Measurements from ENCODE around the gene ABCA8. TPM values are rescaled to one million over a fixed set of nuclear protein-coding genes. Genes with fewer than 3 reads are reported as not detected.
A peak's percentile ranks its signal among the peaks of the same experiment; 100 is the strongest.

Gene ABCA8
- total and polyA plus RNA-seq, 5 donors = 41.1 to 93.2 (median 74.3) TPM

GRCh38 chr17:68850749-68851510, 104.3 kb downstream of the ABCA8 start:
- WGBS = 53% methylated on average over 2 of the region's 2 CpGs
- Histone ChIP-seq H3K27ac (ENCODE audit: low read length) (no peak overlapping the region), H3K4me1 (ENCODE audit: control insufficient read depth, insufficient read depth, low read length) (no peaks in the 10 kb centered on the region), H3K9me3 (ENCODE audit: control insufficient read depth, low read length) (no peaks in the 10 kb centered on the region), H3K27me3 (ENCODE audit: control insufficient read depth, insufficient read depth) (no peaks in the 10 kb centered on the region), H3K4me3 (ENCODE audit: low read length) (no peak overlapping the region)
- no peak for DNase-seq
- ATAC-seq = no peak
- intact Hi-C loops (cut with DNase I) = no loop called here

GRCh38 chr17:68849673-68850610, 105.2 kb downstream of the ABCA8 start:
- no peak for ATAC-seq
- no peaks in the 10 kb centered on the region for H3K9me3 ChIP-seq (ENCODE audit: control insufficient read depth, low read length)
- H3K27me3 ChIP-seq (ENCODE audit: control insufficient read depth, insufficient read depth) = no peaks in the 10 kb centered on the region
- no peak for DNase-seq
- no peaks in the 10 kb centered on the region for H3K4me1 ChIP-seq (ENCODE audit: control insufficient read depth, insufficient read depth, low read length)
- H3K27ac ChIP-seq (ENCODE audit: low read length) = no peak overlapping the region
- no peak overlapping the region for H3K4me3 ChIP-seq (ENCODE audit: low read length)
- WGBS = 69% methylated on average over 7 of the region's 7 CpGs
- intact Hi-C loops (cut with DNase I) = no loop called here

- Histone ChIP-seq H3K4me3 (ENCODE audit: low read length) (no peak overlapping the region), H3K27ac (ENCODE audit: low read length) (no peak overlapping the region), H3K27me3 (ENCODE audit: control insufficient read depth, insufficient read depth) (no peaks in the 10 kb centered on the region), H3K9me3 (ENCODE audit: control insufficient read depth, low read length) (no peaks in the 10 kb centered on the region), H3K4me1 (ENCODE audit: control insufficient read depth, insufficient read depth, low read length) (no peaks in the 10 kb centered on the region)
- intact Hi-C loops (cut with DNase I) = no loop called here
- DNase-seq (no peak), ATAC-seq (no peak)
- WGBS = 51% methylated on average over 1 of the region's 1 CpG
These were observed 107.5 kb downstream of the ABCA8 start for GRCh38 chr17:68847711-68848110.

GRCh38 chr17:68843522-68843921, 111.7 kb downstream of the ABCA8 start:
- H3K4me1 ChIP-seq (ENCODE audit: control insufficient read depth, insufficient read depth, low read length) = no peaks in the 10 kb centered on the region
- H3K27me3 ChIP-seq (ENCODE audit: control insufficient read depth, insufficient read depth) = no peaks in the 10 kb centered on the region
- H3K9me3 ChIP-seq (ENCODE audit: control insufficient read depth, low read length) = no peaks in the 10 kb centered on the region
- 56% methylated on average over 3 of the region's 3 CpGs for WGBS
- no peak overlapping the region for H3K4me3 ChIP-seq (ENCODE audit: low read length)
- ATAC-seq (no peak), DNase-seq (no peak)
- intact Hi-C loops (cut with DNase I) = no loop called here
- no peak overlapping the region for H3K27ac ChIP-seq (ENCODE audit: low read length)

GRCh38 chr17:68840073-68840472, 115.1 kb downstream of the ABCA8 start:
- Histone ChIP-seq H3K4me1 (ENCODE audit: control insufficient read depth, insufficient read depth, low read length) (no peaks in the 10 kb centered on the region), H3K27ac (ENCODE audit: low read length) (no peak overlapping the region), H3K9me3 (ENCODE audit: control insufficient read depth, low read length) (no peaks in the 10 kb centered on the region), H3K27me3 (ENCODE audit: control insufficient read depth, insufficient read depth) (no peaks in the 10 kb centered on the region), H3K4me3 (ENCODE audit: low read length) (no peak overlapping the region)
- intact Hi-C loops (cut with DNase I) = no loop called here
- 64% methylated on average over 4 of the region's 4 CpGs for WGBS
- DNase-seq = peak in 1 of 3 donors; percentile 19
- no peak for ATAC-seq

- ATAC-seq (no peak), DNase-seq (no peak)
- Histone ChIP-seq H3K4me1 (ENCODE audit: control insufficient read depth, insufficient read depth, low read length) (peaks cover 2% of the 10 kb centered on the region), H3K27me3 (ENCODE audit: control insufficient read depth, insufficient read depth) (no peaks in the 10 kb centered on the region), H3K27ac (ENCODE audit: low read length) (no peak overlapping the region), H3K9me3 (ENCODE audit: control insufficient read depth, low read length) (no peaks in the 10 kb centered on the region), H3K4me3 (ENCODE audit: low read length) (no peak overlapping the region)
- intact Hi-C loops (cut with DNase I) = no loop called here
- WGBS = 38% methylated on average over 2 of the region's 2 CpGs
These were observed 120.1 kb downstream of the ABCA8 start for GRCh38 chr17:68835071-68835470.

GRCh38 chr17:68834328-68834836, 120.8 kb downstream of the ABCA8 start:
- H3K27me3 ChIP-seq (ENCODE audit: control insufficient read depth, insufficient read depth) = no peaks in the 10 kb centered on the region
- no peak for ATAC-seq
- WGBS = 91% methylated on average over 2 of the region's 2 CpGs
- H3K4me1 ChIP-seq (ENCODE audit: control insufficient read depth, insufficient read depth, low read length) = peaks cover 2% of the 10 kb centered on the region
- no peaks in the 10 kb centered on the region for H3K9me3 ChIP-seq (ENCODE audit: control insufficient read depth, low read length)
- no peak overlapping the region for H3K4me3 ChIP-seq (ENCODE audit: low read length)
- no peak overlapping the region for H3K27ac ChIP-seq (ENCODE audit: low read length)
- DNase-seq = no peak
- intact Hi-C loops (cut with DNase I) = no loop called here

GRCh38 chr17:68832109-68832802, 122.9 kb downstream of the ABCA8 start:
- Histone ChIP-seq H3K27me3 (ENCODE audit: control insufficient read depth, insufficient read depth) (no peaks in the 10 kb centered on the region), H3K9me3 (ENCODE audit: control insufficient read depth, low read length) (no peaks in the 10 kb centered on the region), H3K4me3 (ENCODE audit: low read length) (no peak overlapping the region), H3K4me1 (ENCODE audit: control insufficient read depth, insufficient read depth, low read length) (peaks cover 2% of the 10 kb centered on the region), H3K27ac (ENCODE audit: low read length) (no peak overlapping the region)
- WGBS = 46% methylated on average over 2 of the region's 2 CpGs
- DNase-seq (peak in 2 of 3 donors; percentile 12 to 47), ATAC-seq (peak; percentile 43 to 74)
- intact Hi-C loops (cut with DNase I) = no loop called here

- Histone ChIP-seq H3K27me3 (ENCODE audit: control insufficient read depth, insufficient read depth) (no peaks in the 10 kb centered on the region), H3K9me3 (ENCODE audit: control insufficient read depth, low read length) (no peaks in the 10 kb centered on the region), H3K4me3 (ENCODE audit: low read length) (no peak overlapping the region), H3K4me1 (ENCODE audit: control insufficient read depth, insufficient read depth, low read length) (peaks cover 2% of the 10 kb centered on the region), H3K27ac (ENCODE audit: low read length) (no peak overlapping the region)
- WGBS = 81% methylated on average over 7 of the region's 7 CpGs
- ATAC-seq (no peak), DNase-seq (no peak)
- intact Hi-C loops (cut with DNase I) = no loop called here
These were observed 124.0 kb downstream of the ABCA8 start for GRCh38 chr17:68831170-68831569.

GRCh38 chr17:68830313-68830712, 124.9 kb downstream of the ABCA8 start:
- no peak for DNase-seq
- Histone ChIP-seq H3K4me1 (ENCODE audit: control insufficient read depth, insufficient read depth, low read length) (peaks cover 2% of the 10 kb centered on the region), H3K27me3 (ENCODE audit: control insufficient read depth, insufficient read depth) (no peaks in the 10 kb centered on the region), H3K9me3 (ENCODE audit: control insufficient read depth, low read length) (no peaks in the 10 kb centered on the region), H3K4me3 (ENCODE audit: low read length) (no peak overlapping the region), H3K27ac (ENCODE audit: low read length) (no peak overlapping the region)
- intact Hi-C loops (cut with DNase I) = no loop called here
- WGBS = 85% methylated on average over 2 of the region's 2 CpGs
- ATAC-seq = no peak
